Upper lobe of right lung (tissue), 1 donor: ENCODE measurements around the gene SGK1. TPM values are rescaled to one million over a fixed set of nuclear protein-coding genes. Genes with fewer than 3 reads are reported as not detected.

Experiments used
- ATAC-seq: fragments of 200-7000 bp; cut with Tn5 transposase; one replicate; pipeline ENCODE4 v1.9.1; 2020; ENCODE audit warnings: mild to moderate bottlenecking, moderate library complexity
- DNase-seq: peaks from one replicate; pipeline ENCODE4 v3.0.0-alpha.2; 2020
- H3K27ac ChIP-seq: fragments of 200-600 bp; one replicate; pipeline ENCODE4 v1.8.0; 2022
- H3K27me3 ChIP-seq: fragments of 200-600 bp; one replicate; pipeline ENCODE4 v1.8.0; 2022; ENCODE audit warnings: mild to moderate bottlenecking
- H3K36me3 ChIP-seq: fragments of 200-600 bp; one replicate; pipeline ENCODE4 v1.8.0; 2022
- H3K4me1 ChIP-seq: fragments of 200-600 bp; one replicate; pipeline ENCODE4 v1.8.0; 2022
- H3K4me3 ChIP-seq: fragments of 200-600 bp; one replicate; pipeline ENCODE4 v1.8.0; 2022; ENCODE audit warnings: mild to moderate bottlenecking
- H3K9me3 ChIP-seq: fragments of 200-600 bp; one replicate; pipeline ENCODE4 v1.8.0; 2022
- CTCF ChIP-seq: fragments of 200-600 bp; IDR thresholded peaks from one replicate; pipeline ENCODE4 v1.8.0; 2022; ENCODE audit warnings: antibody characterized with exemption
- intact Hi-C: fragments of 100-400 bp; cut with DNase I; formaldehyde crosslinking; loops from one replicate; pipeline ENCODE4 v1.11.0; 2022
- total RNA-seq: library from RNA; stranded (reverse); fragmentation: NEBNext Ultra II Directional; extraction: Animal tissue kit (Norgen Biotek cat#: 25700); gene quantifications from one replicate; pipeline ENCODE4 v1.2.1, GENCODE V29; 2021
- donor health status: DM: no; HTN: yes; CAD: no; lungs with severe emphysema.

The SGK1 gene
- total RNA-seq, 1 donor from 2014 or later = 204 TPM

- intact Hi-C loops = no loop called here
- Histone ChIP-seq H3K27ac (no peak overlapping the region), H3K36me3 (no peaks in the 10 kb centered on the region), H3K4me1 (no peaks in the 10 kb centered on the region), H3K27me3 (peaks cover 9% of the 10 kb centered on the region), H3K4me3 (no peak overlapping the region), H3K9me3 (no peaks in the 10 kb centered on the region)
- DNase-seq (no peak), ATAC-seq (no peak)
- TF ChIP-seq CTCF = no peak
These were observed 1.0 kb upstream of the SGK1 start for GRCh38 chr6:134318974-134319281.

DNA sequence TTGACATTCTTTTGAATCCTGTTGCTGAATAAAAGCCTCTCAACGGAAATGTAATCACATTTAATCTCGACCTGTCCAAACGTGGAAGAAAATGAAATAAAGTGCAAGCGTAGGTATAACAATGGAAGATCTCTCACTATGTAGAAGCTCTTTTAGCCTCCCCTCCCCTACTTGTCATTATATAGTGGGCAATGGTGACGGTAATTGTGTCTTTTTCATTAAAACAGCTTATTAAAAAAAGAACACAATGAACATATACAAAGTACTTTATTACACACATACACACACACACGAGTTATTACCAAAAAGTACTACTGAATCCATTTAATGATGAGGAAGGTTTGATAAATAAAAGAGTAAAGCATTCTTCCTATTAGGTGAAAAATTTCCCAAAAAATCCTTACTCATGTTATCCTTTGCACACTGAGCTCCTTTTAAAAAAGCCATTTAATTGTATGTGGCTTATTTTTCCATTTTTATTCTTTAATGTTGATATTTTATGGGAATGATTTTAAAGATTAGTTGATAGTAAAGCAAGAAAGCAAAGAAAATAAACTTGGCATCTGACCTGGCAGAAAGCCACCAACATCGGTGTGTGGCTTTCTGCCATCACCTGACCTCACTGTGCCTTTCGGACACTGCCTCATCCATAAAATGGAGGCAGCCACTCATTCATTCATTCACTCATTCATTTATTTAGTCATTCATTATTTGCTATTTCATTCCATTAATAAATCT is 493 bp upstream of the SGK1 start:
- H3K36me3 ChIP-seq = no peaks in the 10 kb centered on the region
- H3K4me3 ChIP-seq = peak overlapping the region; percentile 55
- no peaks in the 10 kb centered on the region for H3K4me1 ChIP-seq
- no peak for DNase-seq
- no peak for TF ChIP-seq CTCF
- H3K9me3 ChIP-seq = no peaks in the 10 kb centered on the region
- intact Hi-C loops = no loop called here
- H3K27ac ChIP-seq = no peak overlapping the region
- H3K27me3 ChIP-seq = peaks cover 9% of the 10 kb centered on the region
- ATAC-seq = no peak

GRCh38 chr6:134316733-134317431 is 1.0 kb downstream of the SGK1 start:
- no peak overlapping the region for H3K27ac ChIP-seq
- intact Hi-C loops = no loop called here
- no peaks in the 10 kb centered on the region for H3K9me3 ChIP-seq
- DNase-seq (no peak), ATAC-seq (no peak)
- no peaks in the 10 kb centered on the region for H3K36me3 ChIP-seq
- no peaks in the 10 kb centered on the region for H3K4me1 ChIP-seq
- H3K4me3 ChIP-seq = peak overlapping the region; percentile 55
- no peak for TF ChIP-seq CTCF
- peaks cover 9% of the 10 kb centered on the region for H3K27me3 ChIP-seq

DNA sequence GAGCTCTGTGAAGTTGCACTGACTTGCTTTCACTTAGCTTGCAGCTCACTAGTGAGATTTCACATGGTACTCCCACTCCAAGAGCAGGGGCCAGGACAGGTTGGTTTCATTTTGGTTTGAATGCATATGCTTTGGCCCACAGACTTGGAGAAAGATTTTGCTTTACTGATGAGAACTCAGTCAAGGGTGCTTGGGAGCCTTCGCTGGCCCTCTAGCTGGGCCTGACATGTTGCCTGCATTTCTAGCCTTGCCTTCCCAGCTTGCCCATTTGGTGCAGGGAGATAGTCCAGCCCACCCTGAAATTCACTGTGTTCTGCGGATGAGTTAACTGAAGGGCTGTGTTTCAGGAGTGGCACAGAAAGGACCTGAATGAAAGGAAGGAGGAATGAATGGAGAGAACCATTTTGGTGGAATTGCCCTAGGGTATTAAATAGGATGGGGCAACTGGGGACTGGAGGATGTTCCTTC is 1.9 kb downstream of the SGK1 start:
- intact Hi-C loops = no loop called here
- no peak for TF ChIP-seq CTCF
- Histone ChIP-seq H3K4me1 (no peaks in the 10 kb centered on the region), H3K27me3 (peaks cover 9% of the 10 kb centered on the region), H3K27ac (no peak overlapping the region), H3K9me3 (no peaks in the 10 kb centered on the region), H3K36me3 (no peaks in the 10 kb centered on the region), H3K4me3 (no peak overlapping the region)
- ATAC-seq = no peak
- no peak for DNase-seq

- intact Hi-C loops = no loop called here
- ATAC-seq = no peak
These were observed 2.7 kb downstream of the SGK1 start for GRCh38 chr6:134315189-134315588.

More at GRCh38 chr6:134315189-134315588, 2.7 kb downstream of the SGK1 start:
- Histone ChIP-seq H3K4me3 (no peak overlapping the region), H3K27ac (no peak overlapping the region), H3K9me3 (no peaks in the 10 kb centered on the region), H3K27me3 (peaks cover 9% of the 10 kb centered on the region), H3K36me3 (no peaks in the 10 kb centered on the region), H3K4me1 (no peaks in the 10 kb centered on the region)
- TF ChIP-seq CTCF = no peak
- no peak for DNase-seq
